T-cell (primary cell): ENCODE data around the gene SLC8A1. TPM values are rescaled to one million over a fixed set of nuclear protein-coding genes. Genes with fewer than 3 reads are reported as not detected.

ENCODE experiments used
- ATAC-seq, 4 experiments: fragments of 200-7000 bp in 3 of 4; fragments of 150-1000 bp in 1 of 4; cut with Tn5 transposase; replicated peaks in 1 of 4; 1 replicate in 3 of 4; 2 replicates in 1 of 4; pipeline ENCODE4 v1.10.0; 2021; ENCODE audit warnings: moderate library complexity in 3 of 4, mild to moderate bottlenecking in 2 of 4, moderate number of reproducible peaks in 1 of 4
- CTCF ChIA-PET, 2 donors: fragments of 300-600 bp; sonication (Branson Sonifier 250); formaldehyde crosslinking; loops; one replicate each; lab custom pipeline; 2022; ENCODE audit warnings: antibody characterized with exemption in 2 of 2; lab: Charles Lee
- POLR2A ChIA-PET, 2 donors: fragments of 300-600 bp; sonication (Branson Sonifier 250); formaldehyde crosslinking; loops; one replicate each; lab custom pipeline; 2022; ENCODE audit warnings: antibody characterized with exemption in 2 of 2; lab: Charles Lee
- DNase-seq, 35 experiments: peaks; one replicate each; pipeline versions ENCODE4 v3.0.0 to v3.0.0-alpha.2; 2013 to 2023
- H3K27ac ChIP-seq: one replicate; pipeline ENCODE4 v1.5.1; 2013; ENCODE audit warnings: low read length
- H3K27me3 ChIP-seq, 2 experiments: replicated peaks in 1 of 2; 1 replicate in 1 of 2; 2 replicates in 1 of 2; pipeline versions ENCODE4 v1.6.1 to v1.7.0; 2013; ENCODE audit warnings: low read length in 1 of 2, mixed read lengths in 1 of 2; ENCODE audit not compliant: control insufficient read depth in 2 of 2, insufficient read depth in 2 of 2; ENCODE audit errors: extremely low read depth in 1 of 2
- H3K36me3 ChIP-seq, 2 donors: 1 replicate in 1 of 2; 2 replicates in 1 of 2; pipeline versions ENCODE4 v1.6.1 to v1.7.0; 2013; ENCODE audit warnings: low read length in 1 of 2; ENCODE audit not compliant: control insufficient read depth in 2 of 2, insufficient read depth in 1 of 2; ENCODE audit errors: extremely low read depth in 1 of 2
- H3K4me1 ChIP-seq, 2 experiments: 1 replicate in 1 of 2; 2 replicates in 1 of 2; pipeline versions ENCODE4 v1.6.1 to v1.7.0; 2013; ENCODE audit warnings: low read length in 2 of 2, mixed read lengths in 1 of 2; ENCODE audit not compliant: insufficient read depth in 2 of 2, control insufficient read depth in 1 of 2; ENCODE audit errors: extremely low read depth in 1 of 2
- H3K4me3 ChIP-seq, 2 donors: 1 replicate in 1 of 2; 2 replicates in 1 of 2; pipeline versions ENCODE4 v1.5.1 to v1.7.0; 2013; ENCODE audit warnings: mild to moderate bottlenecking in 2 of 2, low read length in 1 of 2, moderate library complexity in 1 of 2; ENCODE audit not compliant: control insufficient read depth in 1 of 2; ENCODE audit errors: extremely low read depth in 1 of 2
- H3K9me3 ChIP-seq: 2 replicates; pipeline ENCODE4 v1.7.0; 2013
- H3K27ac Mint-ChIP-seq, 2 donors: one replicate each; pipeline ENCODE4 v1.8.0; 2020 to 2021; ENCODE audit warnings: mild to moderate bottlenecking in 2 of 2, mixed read lengths in 2 of 2
- H3K27me3 Mint-ChIP-seq, 2 donors: one replicate each; pipeline ENCODE4 v1.8.0; 2021 to 2022; ENCODE audit warnings: mixed read lengths in 2 of 2
- H3K36me3 Mint-ChIP-seq: one replicate; pipeline ENCODE4 v1.8.0; 2021; ENCODE audit warnings: mixed read lengths
- H3K4me1 Mint-ChIP-seq, 3 donors: one replicate each; pipeline ENCODE4 v1.8.0; 2020 to 2022; ENCODE audit warnings: mixed read lengths in 3 of 3, mild to moderate bottlenecking in 1 of 3
- H3K4me3 Mint-ChIP-seq, 3 donors: one replicate each; pipeline ENCODE4 v1.8.0; 2020 to 2022; ENCODE audit warnings: mild to moderate bottlenecking in 3 of 3, mixed read lengths in 3 of 3, moderate library complexity in 3 of 3
- H3K9me3 Mint-ChIP-seq, 3 donors: one replicate each; pipeline ENCODE4 v1.8.0; 2020 to 2022; ENCODE audit warnings: mixed read lengths in 3 of 3
- WGBS: methylation state at CpG from one replicate; pipeline ENCODE4 v1.1.5; 2013; ENCODE audit warnings: missing lambda C conversion rate; ENCODE audit not compliant: insufficient coverage; 5-methylcytosine and 5-hydroxymethylcytosine counted together
- total RNA-seq, 35 experiments: library from RNA in 6 of 35; stranded (reverse) in 6 of 35; fragments of 120-200 nt in 1 of 35; gene quantifications; one replicate each; pipeline versions ENCODE4 v1.2.1 to v1.2.4 and lab custom pipeline; 2013 to 2026

Gene SLC8A1
- total RNA-seq, 5 donors from 2014 or later (not counting 1 experiment from before 2014, with no cell fraction given) = 0.09 to 0.35 (median 0.13) TPM

- no peaks in the 10 kb centered on the region for H3K36me3 ChIP-seq
- no peaks in the 10 kb centered on the region for H3K27me3 ChIP-seq
- H3K27ac ChIP-seq = no peak overlapping the region
- POLR2A ChIA-PET = no interaction called here
- CTCF ChIA-PET = no interaction called here
- peaks cover 0 to 1% of the 10 kb centered on the region in 2 donors for H3K27me3 Mint-ChIP-seq
- H3K9me3 ChIP-seq = no peaks in the 10 kb centered on the region
- no peak overlapping the region for H3K4me3 ChIP-seq
- ATAC-seq = no peak
- peaks cover 0 to 6% (median 0%) of the 10 kb centered on the region in 3 donors for H3K9me3 Mint-ChIP-seq
- H3K27ac Mint-ChIP-seq = no peak overlapping the region
- H3K4me3 Mint-ChIP-seq = no peak overlapping the region
- no peak for DNase-seq
- no peaks in the 10 kb centered on the region for H3K4me1 ChIP-seq
- no peaks in the 10 kb centered on the region for H3K36me3 Mint-ChIP-seq
- H3K4me1 Mint-ChIP-seq = no peaks in the 10 kb centered on the region
- WGBS = no CpG with 5 or more reads among the region's 5 CpGs
Measured at GRCh38 chr2:40388161-40388560, 63.7 kb downstream of the SLC8A1 start.

GRCh38 chr2:40386177-40386576, 65.7 kb downstream of the SLC8A1 start:
- Histone ChIP-seq H3K36me3 (no peaks in the 10 kb centered on the region), H3K9me3 (peaks cover 2% of the 10 kb centered on the region), H3K4me3 (no peak overlapping the region), H3K27ac (no peak overlapping the region), H3K27me3 (no peaks in the 10 kb centered on the region), H3K4me1 (no peaks in the 10 kb centered on the region)
- H3K27me3 Mint-ChIP-seq = no peaks in the 10 kb centered on the region
- POLR2A ChIA-PET = no interaction called here
- no CpG with 5 or more reads among the region's 2 CpGs for WGBS
- CTCF ChIA-PET = no interaction called here
- ATAC-seq (no peak), DNase-seq (no peak)
- no peaks in the 10 kb centered on the region for H3K4me1 Mint-ChIP-seq
- H3K9me3 Mint-ChIP-seq = peaks cover 8 to 15% (median 9%) of the 10 kb centered on the region in 3 donors
- no peak overlapping the region for H3K4me3 Mint-ChIP-seq
- H3K27ac Mint-ChIP-seq = no peak overlapping the region
- no peaks in the 10 kb centered on the region for H3K36me3 Mint-ChIP-seq

DNA sequence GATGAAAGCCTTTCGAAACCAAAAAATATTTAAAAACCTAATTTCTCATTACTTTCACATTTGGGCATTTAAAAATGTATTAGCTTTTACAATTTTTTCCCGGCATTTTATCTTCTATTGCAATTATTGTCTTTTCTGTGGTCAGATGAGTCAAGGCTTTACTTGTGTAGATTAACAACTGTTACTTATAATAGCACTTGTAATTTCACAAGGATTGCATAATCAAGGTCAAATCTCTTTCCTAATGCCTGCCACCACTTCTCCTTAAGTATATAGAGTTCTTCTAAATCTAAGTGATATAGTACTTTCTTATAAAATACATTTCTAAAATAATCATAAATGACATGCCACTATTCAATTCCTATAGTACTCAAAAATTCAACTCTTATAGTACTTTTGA, 67.2 kb downstream of the SLC8A1 start:
- Mint-ChIP-seq H3K4me1 (no peaks in the 10 kb centered on the region), H3K27ac (no peak overlapping the region), H3K36me3 (no peaks in the 10 kb centered on the region), H3K4me3 (no peak overlapping the region), H3K27me3 (no peaks in the 10 kb centered on the region), H3K9me3 (peaks cover 9 to 22% (median 10%) of the 10 kb centered on the region in 3 donors)
- Histone ChIP-seq H3K9me3 (peaks cover 2% of the 10 kb centered on the region), H3K27me3 (no peaks in the 10 kb centered on the region), H3K4me1 (no peaks in the 10 kb centered on the region), H3K36me3 (no peaks in the 10 kb centered on the region), H3K27ac (no peak overlapping the region), H3K4me3 (no peak overlapping the region)
- no CpG with 5 or more reads among the region's 2 CpGs for WGBS
- no peak for ATAC-seq
- POLR2A ChIA-PET = interaction anchor here in 1 of 2 donors (1.2 kb wide), 1 partner anchor 22 kb away, joined by 4 read pairs; no protein-coding TSS in a partner anchor
- CTCF ChIA-PET = no interaction called here
- no peak for DNase-seq

DNA sequence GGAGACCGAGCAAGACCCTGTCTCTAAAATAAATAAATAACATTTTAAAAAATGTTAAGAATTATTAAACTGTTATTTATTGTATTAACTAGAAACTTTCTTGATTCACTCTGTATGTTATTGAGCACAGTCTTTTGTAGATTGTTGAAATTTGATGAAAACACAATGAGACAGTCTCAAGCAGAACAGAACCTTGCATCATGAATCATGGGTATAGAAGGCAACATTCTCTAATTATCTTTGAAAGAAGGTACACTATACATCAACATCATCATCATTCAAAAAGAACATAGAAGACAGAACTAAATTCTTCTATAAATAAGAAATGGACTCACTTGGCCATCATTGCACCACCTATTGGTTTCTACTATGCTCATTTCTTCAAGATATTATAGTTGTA, 67.7 kb downstream of the SLC8A1 start:
- no peak overlapping the region for H3K4me3 Mint-ChIP-seq
- WGBS = no CpG with 5 or more reads among the region's 1 CpG
- CTCF ChIA-PET = no interaction called here

GRCh38 chr2:40380721-40381120, 71.2 kb downstream of the SLC8A1 start:
- Mint-ChIP-seq H3K36me3 (no peaks in the 10 kb centered on the region), H3K27me3 (no peaks in the 10 kb centered on the region), H3K9me3 (peaks cover 9 to 25% (median 16%) of the 10 kb centered on the region in 3 donors), H3K27ac (no peak overlapping the region), H3K4me1 (no peaks in the 10 kb centered on the region), H3K4me3 (no peak overlapping the region)
- Histone ChIP-seq H3K4me3 (no peak overlapping the region), H3K36me3 (no peaks in the 10 kb centered on the region), H3K4me1 (no peaks in the 10 kb centered on the region), H3K9me3 (peaks cover 2% of the 10 kb centered on the region), H3K27me3 (no peaks in the 10 kb centered on the region), H3K27ac (no peak overlapping the region)
- ATAC-seq (no peak), DNase-seq (no peak)
- WGBS = no CpG with 5 or more reads among the region's 2 CpGs
- POLR2A ChIA-PET = no interaction called here
- CTCF ChIA-PET = no interaction called here

More for the DNA sequence above, 67.7 kb downstream of the SLC8A1 start:
- Histone ChIP-seq H3K4me3 (no peak overlapping the region), H3K4me1 (no peaks in the 10 kb centered on the region), H3K9me3 (peaks cover 2% of the 10 kb centered on the region), H3K36me3 (no peaks in the 10 kb centered on the region), H3K27ac (no peak overlapping the region), H3K27me3 (no peaks in the 10 kb centered on the region)
- Mint-ChIP-seq H3K27me3 (no peaks in the 10 kb centered on the region), H3K4me1 (no peaks in the 10 kb centered on the region), H3K27ac (no peak overlapping the region), H3K36me3 (no peaks in the 10 kb centered on the region), H3K9me3 (peaks cover 9 to 26% (median 14%) of the 10 kb centered on the region in 3 donors)
- DNase-seq = no peak
- no peak for ATAC-seq
- POLR2A ChIA-PET = interaction anchor here in 1 of 2 donors (0.6 kb wide), 1 partner anchor 14 kb away, joined by 3 read pairs; no protein-coding TSS in a partner anchor

DNA sequence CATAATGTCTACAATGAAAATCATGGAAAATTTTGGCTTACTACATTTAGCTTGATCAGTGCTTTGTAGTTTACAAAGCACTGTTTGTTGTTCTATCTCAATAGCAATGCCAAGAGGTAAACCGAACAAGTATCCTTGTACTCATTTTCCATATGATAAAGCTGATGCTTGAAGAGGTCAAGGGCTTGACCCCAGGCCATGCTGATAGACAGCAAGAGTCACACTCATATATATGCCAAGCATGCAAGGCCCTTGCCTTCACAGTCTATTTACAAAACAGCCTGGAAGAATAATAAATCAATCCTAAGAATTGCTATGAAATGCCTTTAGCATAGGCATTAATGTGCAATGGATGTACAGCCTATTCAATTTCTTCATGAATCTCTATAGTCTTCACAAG, 71.8 kb downstream of the SLC8A1 start:
- peaks cover 9 to 25% (median 16%) of the 10 kb centered on the region in 3 donors for H3K9me3 Mint-ChIP-seq
- no peaks in the 10 kb centered on the region for H3K27me3 ChIP-seq
- POLR2A ChIA-PET = no interaction called here
- no peaks in the 10 kb centered on the region for H3K4me1 Mint-ChIP-seq
- DNase-seq (no peak), ATAC-seq (no peak)
- no peak overlapping the region for H3K27ac ChIP-seq
- no peaks in the 10 kb centered on the region for H3K36me3 ChIP-seq
- H3K4me1 ChIP-seq = no peaks in the 10 kb centered on the region
- CTCF ChIA-PET = no interaction called here
- no CpG with 5 or more reads among the region's 1 CpG for WGBS
- H3K9me3 ChIP-seq = peaks cover 2% of the 10 kb centered on the region
- H3K27me3 Mint-ChIP-seq = no peaks in the 10 kb centered on the region
- H3K4me3 Mint-ChIP-seq = no peak overlapping the region
- no peak overlapping the region for H3K4me3 ChIP-seq
- no peak overlapping the region for H3K27ac Mint-ChIP-seq
- no peaks in the 10 kb centered on the region for H3K36me3 Mint-ChIP-seq
